Prostate gland (tissue), 2 donors: ENCODE results near the gene FAM170B.

Experiments used
- POLR2A ChIP-seq: fragments of 450-650 bp; IDR thresholded peaks from one replicate; pipeline ENCODE4 v1.6.1; 2016; ENCODE audit warnings: antibody characterized with exemption, mild to moderate bottlenecking
- POLR2AphosphoS5 ChIP-seq: sonication (generic); formaldehyde crosslinking; IDR thresholded peaks from one replicate; pipeline ENCODE4 v1.6.1; 2017; ENCODE audit warnings: antibody characterized with exemption
- TF ChIP-seq, protein P1 (sequence below), 4 experiments: fragments of 200-600 bp in 2 of 4; fragments of 450-650 bp in 2 of 4; sonication (generic) in 2 of 4; IDR thresholded peaks; 1 replicate in 3 of 4; 2 replicates in 1 of 4; pipeline ENCODE4 v1.5.1; 2016 to 2019; ENCODE audit warnings: antibody characterized with exemption in 4 of 4, mild to moderate bottlenecking in 2 of 4, moderate library complexity in 2 of 4

DNA sequence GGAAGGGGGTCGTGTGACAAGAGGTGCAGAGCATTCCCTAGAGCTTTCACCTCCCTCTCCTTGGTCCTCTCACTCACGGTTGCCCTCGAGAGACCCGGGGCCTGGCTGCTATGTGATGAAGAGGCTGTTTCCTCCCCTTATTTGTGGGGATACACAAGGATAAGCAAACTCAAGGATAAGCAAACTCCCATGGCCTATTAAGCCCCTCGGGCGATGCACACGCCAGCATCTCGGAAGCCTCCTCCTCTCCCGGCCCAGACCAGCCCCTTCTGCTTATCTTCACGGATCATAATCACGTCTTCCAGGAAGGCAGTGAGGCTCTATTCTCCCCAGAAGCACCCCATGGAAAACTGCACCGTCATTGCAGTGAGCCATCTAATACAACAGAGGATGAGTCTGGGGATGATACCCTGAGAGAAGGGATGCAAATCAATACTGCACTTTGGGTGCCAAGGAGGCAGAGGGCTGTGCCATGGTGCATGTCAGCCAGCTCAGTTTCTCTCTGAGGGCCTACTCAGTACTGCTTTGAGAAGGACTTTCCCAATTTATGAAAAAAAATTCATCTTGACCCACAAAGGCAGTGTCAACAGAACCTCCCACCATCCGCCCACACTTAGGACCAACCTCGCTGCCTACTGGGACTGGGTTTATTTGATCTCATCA lies 32.1 kb upstream of the FAM170B start:
- TF ChIP-seq, protein P1, sequence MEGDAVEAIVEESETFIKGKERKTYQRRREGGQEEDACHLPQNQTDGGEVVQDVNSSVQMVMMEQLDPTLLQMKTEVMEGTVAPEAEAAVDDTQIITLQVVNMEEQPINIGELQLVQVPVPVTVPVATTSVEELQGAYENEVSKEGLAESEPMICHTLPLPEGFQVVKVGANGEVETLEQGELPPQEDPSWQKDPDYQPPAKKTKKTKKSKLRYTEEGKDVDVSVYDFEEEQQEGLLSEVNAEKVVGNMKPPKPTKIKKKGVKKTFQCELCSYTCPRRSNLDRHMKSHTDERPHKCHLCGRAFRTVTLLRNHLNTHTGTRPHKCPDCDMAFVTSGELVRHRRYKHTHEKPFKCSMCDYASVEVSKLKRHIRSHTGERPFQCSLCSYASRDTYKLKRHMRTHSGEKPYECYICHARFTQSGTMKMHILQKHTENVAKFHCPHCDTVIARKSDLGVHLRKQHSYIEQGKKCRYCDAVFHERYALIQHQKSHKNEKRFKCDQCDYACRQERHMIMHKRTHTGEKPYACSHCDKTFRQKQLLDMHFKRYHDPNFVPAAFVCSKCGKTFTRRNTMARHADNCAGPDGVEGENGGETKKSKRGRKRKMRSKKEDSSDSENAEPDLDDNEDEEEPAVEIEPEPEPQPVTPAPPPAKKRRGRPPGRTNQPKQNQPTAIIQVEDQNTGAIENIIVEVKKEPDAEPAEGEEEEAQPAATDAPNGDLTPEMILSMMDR (IDR thresholded peaks at IDR 0.05), result no peak
- TF ChIP-seq POLR2A (no peak), POLR2AphosphoS5 (no peak)
